ENCODE results near the gene EPS15.

GRCh38 chr1:51410568-51411460 lies 108.3 kb downstream of the EPS15 start:
- no peak for TF ChIP-seq CTCF (CRISPR knock-in tag; IDR thresholded peaks at IDR 0.05)
- TF ChIP-seq ZNF224 (CRISPR knock-in tag; IDR thresholded peaks at IDR 0.05), result no peak
- no peak for TF ChIP-seq EEA1 (CRISPR knock-in tag; IDR thresholded peaks at IDR 0.05; ENCODE audit: borderline replicate concordance)
- no peak for TF ChIP-seq ZBTB8A (CRISPR knock-in tag; IDR thresholded peaks at IDR 0.05; ENCODE audit: borderline replicate concordance, low read depth)
